Choroid plexus epithelial cell (primary cell): ENCODE results near the gene CAMKMT.

ENCODE experiments used
- DNase-seq: peaks from one replicate; pipeline ENCODE4 v3.0.0-alpha.2; 2010; ENCODE audit warnings: low read depth
- H3K4me3 ChIP-seq: 2 replicates; pipeline ENCODE4 v1.5.1; 2011; ENCODE audit warnings: low read depth, mild to moderate bottlenecking, control low read depth, low read length, moderate library complexity
- TF ChIP-seq, protein P1 (sequence below): conservative IDR thresholded peaks from 2 replicates; pipeline ENCODE4 v1.5.1; 2011; ENCODE audit warnings: low read depth, mild to moderate bottlenecking, control low read depth, inconsistent platforms, low read length, moderate library complexity

CAMKMT gene

DNA sequence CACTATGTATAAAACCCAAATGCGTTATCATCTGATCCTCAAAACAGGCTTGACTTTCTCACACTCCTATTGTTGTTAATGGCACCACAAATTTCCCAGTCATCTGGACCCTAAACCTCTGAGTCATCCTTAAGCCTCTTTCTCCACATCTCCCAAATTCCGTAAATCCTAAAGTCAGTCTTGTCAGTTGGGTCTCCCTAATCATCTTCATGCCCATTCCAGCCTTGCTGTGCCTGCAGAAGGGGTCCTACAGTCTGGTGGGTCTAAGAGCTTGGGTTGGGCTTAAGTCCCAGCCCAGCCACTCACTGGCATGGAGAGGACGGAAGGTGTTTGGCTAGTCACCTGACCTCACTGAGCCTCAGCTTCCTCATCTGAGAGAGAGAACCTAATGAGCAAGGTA, 314.6 kb downstream of the CAMKMT start:
- TF ChIP-seq, protein P1, sequence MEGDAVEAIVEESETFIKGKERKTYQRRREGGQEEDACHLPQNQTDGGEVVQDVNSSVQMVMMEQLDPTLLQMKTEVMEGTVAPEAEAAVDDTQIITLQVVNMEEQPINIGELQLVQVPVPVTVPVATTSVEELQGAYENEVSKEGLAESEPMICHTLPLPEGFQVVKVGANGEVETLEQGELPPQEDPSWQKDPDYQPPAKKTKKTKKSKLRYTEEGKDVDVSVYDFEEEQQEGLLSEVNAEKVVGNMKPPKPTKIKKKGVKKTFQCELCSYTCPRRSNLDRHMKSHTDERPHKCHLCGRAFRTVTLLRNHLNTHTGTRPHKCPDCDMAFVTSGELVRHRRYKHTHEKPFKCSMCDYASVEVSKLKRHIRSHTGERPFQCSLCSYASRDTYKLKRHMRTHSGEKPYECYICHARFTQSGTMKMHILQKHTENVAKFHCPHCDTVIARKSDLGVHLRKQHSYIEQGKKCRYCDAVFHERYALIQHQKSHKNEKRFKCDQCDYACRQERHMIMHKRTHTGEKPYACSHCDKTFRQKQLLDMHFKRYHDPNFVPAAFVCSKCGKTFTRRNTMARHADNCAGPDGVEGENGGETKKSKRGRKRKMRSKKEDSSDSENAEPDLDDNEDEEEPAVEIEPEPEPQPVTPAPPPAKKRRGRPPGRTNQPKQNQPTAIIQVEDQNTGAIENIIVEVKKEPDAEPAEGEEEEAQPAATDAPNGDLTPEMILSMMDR, result no peak
- no peak overlapping the region for H3K4me3 ChIP-seq
- DNase-seq, result no peak

DNA sequence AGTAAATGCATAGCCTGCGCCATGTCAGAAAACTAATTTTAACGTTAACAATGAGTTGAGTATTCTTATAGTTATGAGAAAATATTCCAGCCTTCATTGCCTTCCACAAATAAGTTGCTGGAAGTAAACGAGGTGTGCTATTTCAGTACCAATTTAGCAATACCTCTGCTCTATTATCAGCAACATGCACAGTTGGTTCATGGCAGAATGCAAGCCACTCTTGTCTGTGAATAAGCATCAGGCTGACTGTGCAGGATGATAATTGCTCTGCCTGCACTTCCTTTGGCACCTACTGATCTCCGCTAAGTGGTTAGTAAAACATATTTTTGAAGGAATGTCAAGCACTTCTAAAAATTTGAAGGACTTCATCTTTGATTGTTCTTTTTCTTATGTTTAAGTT, 317.8 kb downstream of the CAMKMT start:
- no peak overlapping the region for H3K4me3 ChIP-seq
- TF ChIP-seq, protein P1, result no peak
- DNase-seq, result no peak

DNA sequence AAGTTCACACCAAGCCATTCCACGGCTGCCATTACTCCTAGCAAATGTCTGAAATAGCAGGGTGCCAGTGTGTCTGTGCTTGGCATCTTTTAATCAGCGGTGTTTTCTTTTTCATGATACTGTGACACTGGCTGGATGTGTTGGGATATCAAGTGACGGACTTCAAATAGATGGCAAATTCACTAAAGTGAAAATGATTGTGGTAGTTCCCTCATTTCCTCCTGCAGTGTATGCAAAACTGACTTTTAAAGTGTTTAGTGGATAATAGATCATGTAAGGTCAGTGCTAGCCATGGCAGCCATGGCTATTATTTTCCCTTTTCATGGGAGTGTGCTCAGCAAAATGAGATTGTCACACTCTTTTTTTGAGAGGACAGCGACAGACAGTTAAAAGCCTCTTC, 318.2 kb downstream of the CAMKMT start:
- no peak for DNase-seq
- H3K4me3 ChIP-seq, result no peak overlapping the region
- TF ChIP-seq, protein P1, result no peak

DNA sequence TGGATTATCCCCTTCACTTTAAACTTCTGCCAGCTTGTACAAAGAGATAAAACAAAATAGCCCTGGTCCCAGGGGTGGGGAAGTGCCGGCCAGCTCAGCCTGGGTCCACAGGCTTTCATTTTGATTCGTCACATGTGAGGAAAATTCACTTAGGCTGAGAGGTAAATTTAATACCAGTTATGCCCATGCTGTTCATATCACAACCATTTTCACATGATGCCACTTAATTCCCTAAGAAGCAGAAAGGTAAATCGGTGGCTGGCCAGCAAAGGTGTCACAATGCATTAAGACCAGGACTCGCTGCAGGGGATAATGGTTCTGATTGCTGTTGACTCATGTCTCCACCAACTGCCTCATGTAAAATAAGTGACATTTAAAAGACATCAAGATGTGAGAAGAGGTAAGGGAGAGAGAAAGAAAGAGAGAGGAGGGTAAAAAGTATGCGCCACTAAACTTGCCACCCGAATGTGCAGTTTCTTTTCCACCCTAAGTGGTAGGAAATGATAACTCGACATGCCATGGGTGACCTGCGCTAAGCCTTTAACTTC, 318.8 kb downstream of the CAMKMT start:
- no peak overlapping the region for H3K4me3 ChIP-seq
- TF ChIP-seq, protein P1, result no peak

DNA sequence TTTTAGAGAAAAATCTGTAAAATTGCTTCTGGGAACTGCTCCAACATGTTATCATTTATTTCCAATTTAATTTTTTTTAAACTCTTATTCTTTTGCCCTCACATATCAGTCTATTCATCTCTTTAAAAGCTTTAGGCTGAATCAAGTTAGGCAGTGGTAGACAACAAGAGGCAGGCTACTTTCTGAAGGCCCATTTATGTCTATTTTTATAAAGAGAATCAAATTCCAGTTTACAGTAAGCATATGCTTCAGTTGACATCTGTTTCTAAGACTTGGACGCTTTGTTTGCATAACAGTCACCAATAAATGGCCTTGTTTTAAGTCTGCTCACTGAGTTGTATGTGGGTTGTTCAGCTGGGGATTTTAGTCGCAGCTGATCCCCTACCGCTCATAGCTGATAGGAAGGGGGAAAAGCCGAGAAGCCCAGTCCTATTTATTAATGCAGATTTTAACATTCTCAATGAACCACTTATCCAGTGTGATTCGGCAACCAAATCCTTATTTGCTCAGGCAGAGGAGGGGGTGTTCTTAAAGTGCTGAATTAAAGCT, 319.3 kb downstream of the CAMKMT start:
- TF ChIP-seq, protein P1, result no peak
- peak; percentile 1 for DNase-seq
- no peak overlapping the region for H3K4me3 ChIP-seq

More for the DNA sequence above, 318.8 kb downstream of the CAMKMT start:
- no peak for DNase-seq

DNA sequence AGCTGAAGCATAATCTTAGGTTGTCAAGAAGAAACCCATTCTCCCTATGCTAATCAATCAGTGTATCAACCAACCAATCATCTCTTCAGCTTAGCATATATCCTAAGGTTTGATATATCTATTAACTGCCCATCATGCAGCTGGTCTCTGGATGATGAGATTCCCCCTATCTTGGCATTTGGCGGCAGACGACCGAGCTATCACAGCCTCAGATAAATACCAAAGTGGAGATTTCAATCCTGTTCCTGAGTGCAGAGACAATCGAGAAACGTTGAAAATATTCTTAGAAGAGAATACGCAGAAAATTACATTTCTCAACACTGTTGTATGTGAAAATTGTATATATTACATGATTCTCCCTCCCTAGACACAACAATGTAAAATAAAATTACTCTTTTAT, 320.7 kb downstream of the CAMKMT start:
- no peak overlapping the region for H3K4me3 ChIP-seq
- DNase-seq, result no peak
- TF ChIP-seq, protein P1, result no peak

DNA sequence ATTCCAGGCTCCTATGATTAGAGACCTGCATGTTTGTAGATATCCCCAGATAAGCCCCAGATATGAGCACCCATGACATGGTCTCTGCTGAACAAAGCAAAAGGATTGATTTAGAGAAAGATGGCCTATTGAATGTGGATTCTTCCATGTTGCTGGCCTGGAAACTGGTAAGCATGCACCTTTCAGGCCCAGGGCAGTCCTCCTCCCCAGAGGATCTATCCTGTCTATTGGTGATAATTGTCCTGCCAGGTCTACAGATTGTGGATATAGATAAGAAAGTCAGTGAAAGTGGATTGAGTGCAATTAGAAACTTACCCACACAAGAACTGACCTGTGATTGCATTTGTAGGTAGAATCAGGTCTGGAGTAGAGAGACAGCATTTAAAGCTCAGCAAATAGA, 322.8 kb downstream of the CAMKMT start:
- no peak for DNase-seq
- H3K4me3 ChIP-seq, result no peak overlapping the region
- TF ChIP-seq, protein P1, result no peak
